ENCODE results near the gene TUBG2. TPM values are rescaled to one million over a fixed set of nuclear protein-coding genes. Genes with fewer than 3 reads are reported as not detected.

The TUBG2 gene
- total RNA-seq, 1 donor from 2014 or later: 26.2 TPM

DNA sequence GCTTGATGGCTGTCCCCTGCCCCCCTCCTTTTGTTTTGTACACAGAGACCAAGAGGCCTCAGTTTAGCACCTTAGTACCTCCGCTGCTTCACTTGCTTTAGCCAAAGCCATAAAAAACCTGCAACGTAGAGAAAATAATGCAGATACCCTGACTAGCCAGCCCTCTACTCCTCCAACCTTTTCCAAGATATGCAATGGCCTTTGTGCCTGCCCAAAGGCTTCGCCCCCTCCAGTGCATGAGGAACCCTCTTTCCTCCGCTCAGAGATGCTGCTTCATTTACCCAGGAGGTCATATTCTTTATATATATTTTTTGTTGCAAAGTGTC, 40.3 kb downstream of the TUBG2 start:
- TF ChIP-seq, protein P1, sequence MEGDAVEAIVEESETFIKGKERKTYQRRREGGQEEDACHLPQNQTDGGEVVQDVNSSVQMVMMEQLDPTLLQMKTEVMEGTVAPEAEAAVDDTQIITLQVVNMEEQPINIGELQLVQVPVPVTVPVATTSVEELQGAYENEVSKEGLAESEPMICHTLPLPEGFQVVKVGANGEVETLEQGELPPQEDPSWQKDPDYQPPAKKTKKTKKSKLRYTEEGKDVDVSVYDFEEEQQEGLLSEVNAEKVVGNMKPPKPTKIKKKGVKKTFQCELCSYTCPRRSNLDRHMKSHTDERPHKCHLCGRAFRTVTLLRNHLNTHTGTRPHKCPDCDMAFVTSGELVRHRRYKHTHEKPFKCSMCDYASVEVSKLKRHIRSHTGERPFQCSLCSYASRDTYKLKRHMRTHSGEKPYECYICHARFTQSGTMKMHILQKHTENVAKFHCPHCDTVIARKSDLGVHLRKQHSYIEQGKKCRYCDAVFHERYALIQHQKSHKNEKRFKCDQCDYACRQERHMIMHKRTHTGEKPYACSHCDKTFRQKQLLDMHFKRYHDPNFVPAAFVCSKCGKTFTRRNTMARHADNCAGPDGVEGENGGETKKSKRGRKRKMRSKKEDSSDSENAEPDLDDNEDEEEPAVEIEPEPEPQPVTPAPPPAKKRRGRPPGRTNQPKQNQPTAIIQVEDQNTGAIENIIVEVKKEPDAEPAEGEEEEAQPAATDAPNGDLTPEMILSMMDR (IDR thresholded peaks at IDR 0.05): no peak
- Mint-ChIP-seq H3K4me3 (ENCODE audit: unreplicated experiment) (no peak overlapping the region), H3K4me1 (ENCODE audit: low read depth) (peaks cover 4% of the 10 kb centered on the region)

DNA sequence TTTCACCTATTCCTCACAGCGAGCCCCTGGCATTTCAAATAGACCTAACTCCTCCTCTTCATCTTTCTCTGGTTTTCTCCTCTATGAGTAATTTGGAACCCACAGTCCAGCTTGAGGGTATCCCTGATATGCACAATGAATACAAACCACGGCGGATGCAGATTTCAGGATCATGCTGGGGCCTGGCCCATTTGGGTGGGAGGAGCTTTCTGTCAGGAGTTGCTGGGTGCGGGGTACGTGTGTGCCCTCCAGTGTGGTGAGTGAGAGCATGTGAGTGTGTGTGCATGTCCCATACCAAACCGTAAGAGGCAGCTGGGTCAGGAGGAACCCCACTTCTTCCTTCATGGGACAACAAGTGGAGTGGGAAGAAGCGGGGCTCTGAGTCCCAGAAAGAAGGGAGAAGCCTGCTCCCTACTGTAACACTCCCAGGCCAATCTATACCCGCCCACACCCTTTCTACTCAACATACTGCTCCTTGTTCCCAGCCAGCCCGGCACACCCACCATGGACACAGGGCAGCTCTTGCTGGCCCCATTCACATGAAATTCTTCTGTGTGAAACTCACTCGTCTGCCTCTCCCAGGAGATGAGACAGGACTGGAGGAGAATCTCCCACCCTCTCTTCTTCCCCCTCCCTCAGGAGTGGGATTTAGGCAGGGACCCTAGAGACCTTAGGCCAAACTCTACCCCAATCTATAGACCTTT, 41.7 kb downstream of the TUBG2 start:
- Mint-ChIP-seq H3K36me3 (ENCODE audit: low read depth) (peaks cover 27% of the 10 kb centered on the region), H3K4me3 (ENCODE audit: unreplicated experiment) (no peak overlapping the region), H3K9me3 (ENCODE audit: low read depth) (no peaks in the 10 kb centered on the region), H3K4me1 (ENCODE audit: low read depth) (peaks cover 4% of the 10 kb centered on the region), H3K27me3 (ENCODE audit: low read depth) (no peaks in the 10 kb centered on the region), H3K27ac (ENCODE audit: unreplicated experiment) (no peak overlapping the region)
- DNase-seq (ENCODE audit: low spot score): no peak
- TF ChIP-seq, protein P1 (IDR thresholded peaks at IDR 0.05): no peak

More for the DNA sequence above, 40.3 kb downstream of the TUBG2 start:
- Mint-ChIP-seq H3K9me3 (ENCODE audit: low read depth) (no peaks in the 10 kb centered on the region), H3K27ac (ENCODE audit: unreplicated experiment) (no peak overlapping the region), H3K27me3 (ENCODE audit: low read depth) (no peaks in the 10 kb centered on the region), H3K36me3 (ENCODE audit: low read depth) (peaks cover 22% of the 10 kb centered on the region)
- no peak for DNase-seq (ENCODE audit: low spot score)

DNA sequence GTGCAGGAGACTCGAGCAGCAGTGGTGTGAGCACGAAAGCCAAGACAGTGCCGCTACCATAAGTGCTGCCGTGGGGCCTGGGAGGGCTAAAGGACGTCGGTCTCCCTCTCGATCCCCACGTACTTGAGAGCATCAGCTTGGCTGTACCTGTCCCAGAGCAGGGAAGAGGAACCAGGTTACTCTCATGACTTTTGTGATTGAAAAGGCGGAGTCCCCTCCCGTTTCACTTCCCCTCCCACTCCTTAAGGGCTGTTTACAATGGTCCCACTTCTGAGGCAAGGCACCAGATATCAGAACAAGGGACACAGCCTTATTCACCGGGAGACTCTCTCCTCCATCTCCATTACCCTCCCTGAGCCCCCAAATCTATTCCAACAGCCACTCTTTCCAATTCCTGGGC, 43.4 kb downstream of the TUBG2 start:
- no peak for DNase-seq (ENCODE audit: low spot score)
- Mint-ChIP-seq H3K4me3 (ENCODE audit: unreplicated experiment) (no peak overlapping the region), H3K27ac (ENCODE audit: unreplicated experiment) (no peak overlapping the region), H3K27me3 (ENCODE audit: low read depth) (no peaks in the 10 kb centered on the region), H3K9me3 (ENCODE audit: low read depth) (no peaks in the 10 kb centered on the region), H3K36me3 (ENCODE audit: low read depth) (peaks cover 30% of the 10 kb centered on the region), H3K4me1 (ENCODE audit: low read depth) (peaks cover 4% of the 10 kb centered on the region)
- TF ChIP-seq, protein P1 (IDR thresholded peaks at IDR 0.05): no peak

DNA sequence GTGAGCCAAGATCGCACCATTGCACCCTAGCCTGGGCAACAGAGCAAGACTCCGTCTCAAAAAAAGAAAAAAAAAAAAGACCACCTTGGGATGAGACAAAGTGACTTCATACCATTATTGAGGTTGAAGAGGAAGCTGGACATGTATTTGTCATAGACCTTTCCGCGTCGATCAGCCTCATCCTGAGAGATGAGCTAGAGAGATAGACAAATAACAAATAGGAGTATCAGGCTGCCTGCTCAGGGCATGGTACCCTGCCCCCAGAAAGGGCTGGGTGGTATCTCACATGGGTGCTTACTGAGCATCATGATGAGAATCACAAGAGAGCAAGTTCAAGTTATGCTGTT, 45.4 kb downstream of the TUBG2 start:
- peaks cover 41% of the 10 kb centered on the region for H3K36me3 Mint-ChIP-seq (ENCODE audit: low read depth)
- TF ChIP-seq, protein P1 (IDR thresholded peaks at IDR 0.05): no peak

DNA sequence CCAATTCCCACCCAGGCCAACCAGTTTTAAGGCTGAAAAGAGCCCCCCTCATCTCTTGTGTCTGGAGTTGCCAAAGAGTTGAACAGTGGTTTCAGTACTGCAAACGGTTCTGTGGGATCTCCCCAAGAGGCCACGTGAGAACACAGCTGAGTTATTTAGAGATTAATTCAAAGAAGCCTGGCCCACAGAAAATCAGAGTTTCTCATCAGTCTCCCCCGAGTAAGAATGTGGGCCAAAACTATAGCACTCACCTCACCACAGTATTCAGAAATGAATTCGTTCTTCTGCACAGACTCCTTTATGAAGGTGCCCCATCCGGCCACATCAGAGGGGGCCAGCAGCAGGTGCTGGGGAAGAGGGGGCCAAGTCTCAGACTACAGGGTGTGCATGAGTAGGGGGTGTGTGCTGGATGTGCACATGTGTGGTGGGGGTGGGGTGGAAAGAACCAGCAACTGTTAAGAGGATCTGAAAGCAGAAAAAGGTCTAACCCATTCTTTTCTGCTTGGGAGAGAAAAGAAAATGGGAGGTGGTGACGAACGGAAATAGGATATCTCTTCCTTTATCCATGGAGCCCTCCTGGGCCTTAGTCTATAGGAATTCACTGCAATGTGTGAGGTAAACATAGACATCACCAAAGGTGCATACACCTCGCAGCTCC, 45.9 kb downstream of the TUBG2 start:
- Mint-ChIP-seq H3K27ac (ENCODE audit: unreplicated experiment) (no peak overlapping the region), H3K4me1 (ENCODE audit: low read depth) (no peaks in the 10 kb centered on the region), H3K4me3 (ENCODE audit: unreplicated experiment) (no peak overlapping the region), H3K36me3 (ENCODE audit: low read depth) (peaks cover 41% of the 10 kb centered on the region), H3K27me3 (ENCODE audit: low read depth) (no peaks in the 10 kb centered on the region), H3K9me3 (ENCODE audit: low read depth) (no peaks in the 10 kb centered on the region)
- TF ChIP-seq, protein P1 (IDR thresholded peaks at IDR 0.05): no peak
- no peak for DNase-seq (ENCODE audit: low spot score)

More for the DNA sequence above, 45.4 kb downstream of the TUBG2 start:
- Mint-ChIP-seq H3K27ac (ENCODE audit: unreplicated experiment) (no peak overlapping the region), H3K4me1 (ENCODE audit: low read depth) (no peaks in the 10 kb centered on the region), H3K4me3 (ENCODE audit: unreplicated experiment) (no peak overlapping the region), H3K9me3 (ENCODE audit: low read depth) (no peaks in the 10 kb centered on the region), H3K27me3 (ENCODE audit: low read depth) (no peaks in the 10 kb centered on the region)
- no peak for DNase-seq (ENCODE audit: low spot score)
